Brain pericyte (primary cell): ENCODE data around the gene EEF2.
A peak's percentile ranks its signal among the peaks of the same experiment; 100 is the strongest.

Source experiments
- DNase-seq: peaks from one replicate; pipeline ENCODE4 v3.0.0-alpha.2; 2012; ENCODE audit warnings: low read depth, low spot score

Gene EEF2

GRCh38 chr19:3984584-3984907 lies 717 bp downstream of the EEF2 start:
- DNase-seq = no peak

- no peak for DNase-seq
Observed at GRCh38 chr19:3983936-3984583, 1.2 kb downstream of the EEF2 start.

- DNase-seq = no peak
Observed at GRCh38 chr19:3983542-3983914, 1.7 kb downstream of the EEF2 start.

DNA sequence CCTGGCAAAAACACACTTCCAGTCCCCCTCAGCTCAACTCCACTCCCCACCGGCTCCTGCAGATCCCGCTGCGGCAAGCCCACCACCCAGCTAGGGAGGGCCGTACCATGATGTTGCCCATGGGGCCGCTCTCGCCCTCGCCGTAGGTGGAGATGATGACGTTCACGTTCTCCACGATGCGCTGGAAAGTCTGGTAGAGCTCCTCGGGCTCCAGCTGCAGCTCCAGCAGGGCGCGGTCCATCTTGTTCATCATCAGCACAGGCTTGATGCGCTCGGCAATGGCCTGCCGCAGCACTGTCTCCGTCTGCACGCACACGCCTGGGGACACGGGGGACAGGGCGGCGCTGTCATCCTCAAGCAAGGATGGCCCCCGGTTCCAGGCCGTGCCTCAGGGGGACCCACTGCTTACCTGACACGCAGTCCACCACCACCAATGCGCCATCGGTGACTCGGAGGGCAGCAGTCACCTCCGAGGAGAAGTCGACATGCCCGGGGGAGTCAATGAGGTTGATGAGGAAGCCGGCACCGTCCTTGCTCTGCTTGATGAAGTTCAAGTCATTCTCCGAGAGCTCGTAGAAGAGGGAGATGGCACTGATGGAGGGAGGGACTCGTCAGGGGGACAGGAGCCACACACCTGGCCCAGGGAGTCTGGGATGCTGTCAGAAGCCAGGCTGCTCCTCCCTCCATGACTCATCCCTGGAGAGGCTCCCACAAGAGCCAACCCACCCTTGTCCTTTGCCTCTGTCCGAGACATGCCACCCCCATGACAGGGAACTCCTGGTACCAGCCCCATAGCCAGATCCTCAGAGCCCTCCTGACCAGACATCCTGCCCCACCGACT lies 2.3 kb downstream of the EEF2 start:
- no peak for DNase-seq

- no peak for DNase-seq
Observed at GRCh38 chr19:3981736-3982681, 3.3 kb downstream of the EEF2 start.

DNA sequence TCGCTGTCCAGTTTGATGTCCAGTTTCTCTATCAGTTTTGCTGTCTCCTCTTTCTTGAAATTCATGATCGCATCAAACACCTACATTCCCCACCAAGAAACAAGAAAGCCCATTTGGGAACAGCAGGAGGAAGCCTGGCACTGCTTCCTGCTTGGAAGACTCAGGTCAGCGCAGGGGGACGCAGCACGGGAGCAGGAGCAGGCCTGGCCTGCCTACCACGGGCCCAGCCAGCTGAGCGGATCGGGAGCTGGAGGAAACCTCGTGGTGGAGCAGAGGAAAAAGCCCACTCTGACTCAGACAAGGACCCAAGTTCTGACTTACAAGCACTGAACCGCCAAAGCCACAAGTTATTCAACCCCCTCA lies 3.9 kb downstream of the EEF2 start:
- no peak for DNase-seq

- DNase-seq = no peak
Observed at GRCh38 chr19:3980353-3981251, 4.7 kb downstream of the EEF2 start.

DNA sequence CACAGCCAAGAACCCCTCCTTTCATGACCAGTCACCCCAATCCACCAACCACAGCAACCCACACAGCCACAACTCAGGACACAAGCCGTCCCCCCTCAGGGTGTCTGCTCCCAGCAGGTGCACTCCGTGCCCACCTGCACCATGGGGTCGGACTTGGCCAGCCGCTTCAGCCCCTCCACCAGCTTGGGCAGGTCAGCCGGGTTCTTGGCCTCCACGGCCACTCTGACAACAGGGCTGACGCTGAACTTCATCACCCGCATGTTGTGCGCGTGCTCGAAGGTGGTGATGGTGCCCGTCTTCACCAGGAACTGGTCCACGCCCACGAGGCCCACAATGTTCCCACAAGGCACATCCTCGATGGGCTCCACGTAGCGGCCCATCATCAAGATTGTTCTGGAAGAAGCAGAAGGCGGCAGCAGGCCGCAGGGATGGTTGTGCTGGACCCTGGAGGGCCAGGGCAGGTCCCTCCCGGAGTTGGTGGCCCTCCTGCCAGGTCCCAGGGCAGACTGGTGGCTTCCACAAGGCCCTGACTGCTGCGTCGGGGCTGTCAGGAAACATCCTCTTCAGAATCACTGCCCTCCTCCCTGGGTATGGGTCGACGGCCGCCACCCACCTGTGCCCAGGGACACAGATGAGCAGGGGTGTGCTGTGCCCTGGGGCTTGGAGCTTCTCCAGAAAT lies 5.5 kb downstream of the EEF2 start:
- no peak for DNase-seq

DNA sequence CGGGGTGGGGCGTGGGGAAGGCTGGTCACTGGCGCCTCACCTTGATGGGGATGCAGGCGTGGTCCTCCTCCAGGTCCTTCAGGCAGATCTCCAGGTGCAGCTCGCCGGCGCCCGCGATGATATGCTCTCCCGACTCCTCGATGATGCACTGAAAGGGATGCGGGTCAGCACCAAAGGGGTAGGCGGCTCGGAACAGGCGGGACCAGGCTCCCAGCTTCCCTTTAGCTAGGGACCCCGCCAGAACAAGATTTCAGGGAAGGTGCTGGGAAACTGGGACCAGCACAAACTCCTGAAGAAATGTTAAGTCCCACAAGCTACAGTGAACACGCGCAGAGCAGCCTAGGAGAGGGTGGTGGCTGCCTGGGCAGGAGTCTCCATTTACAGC lies 6.0 kb downstream of the EEF2 start:
- no peak for DNase-seq

- DNase-seq = no peak
Observed at GRCh38 chr19:3978145-3978544, 7.1 kb downstream of the EEF2 start.

DNA sequence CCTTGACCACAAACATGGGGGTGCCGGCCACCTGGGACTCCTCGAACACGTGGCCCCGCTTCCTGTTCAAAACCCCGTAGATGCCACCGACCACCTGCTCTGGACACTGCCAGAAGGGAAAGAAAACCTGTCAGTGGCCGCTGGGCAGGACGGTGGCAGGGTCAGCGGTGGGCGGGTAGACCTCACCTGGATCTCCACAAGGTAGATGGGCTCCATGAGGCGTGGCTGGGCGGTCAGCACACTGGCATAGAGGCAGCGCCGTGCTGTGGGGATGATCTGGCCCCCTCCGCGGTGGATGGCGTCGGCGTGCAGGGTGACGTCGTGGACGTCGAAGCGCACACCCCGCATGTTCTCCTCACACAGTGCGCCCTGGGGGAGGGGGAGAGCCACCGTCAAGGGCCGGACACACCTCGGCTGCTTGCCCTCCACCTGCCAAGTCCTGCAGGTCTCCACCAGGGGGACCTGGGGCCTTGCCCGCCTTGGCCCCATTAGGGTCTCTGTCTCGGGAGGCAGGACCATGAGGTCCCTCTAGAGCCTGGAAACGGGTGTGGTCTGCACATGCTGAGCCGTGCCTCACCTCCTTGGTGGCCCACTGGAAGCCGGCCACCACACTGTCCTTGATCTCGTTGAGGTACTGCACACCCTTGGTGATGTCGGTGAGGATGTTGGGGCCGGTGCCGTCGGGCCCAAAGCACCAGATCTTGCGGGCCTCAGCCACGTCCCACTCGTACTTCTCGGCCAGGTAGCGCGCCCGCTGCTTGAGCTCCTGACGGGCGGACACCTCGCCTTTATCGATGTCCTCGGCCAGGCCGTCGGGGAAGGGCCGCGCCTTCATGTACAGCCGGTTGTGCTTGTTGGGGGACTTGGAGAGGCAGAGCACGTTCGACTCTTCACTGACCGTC lies 7.8 kb downstream of the EEF2 start:
- DNase-seq = no peak

- DNase-seq = no peak
Observed at GRCh38 chr19:3976495-3977241, 8.6 kb downstream of the EEF2 start.

- no peak for DNase-seq
Observed at GRCh38 chr19:3975637-3976087, 9.6 kb downstream of the EEF2 start.

GRCh38 chr19:3975144-3975543 lies 10.1 kb downstream of the EEF2 start:
- no peak for DNase-seq

- peak; percentile 94 for DNase-seq
Observed at GRCh38 chr19:3970808-3971598, 14.3 kb downstream of the EEF2 start, which contains the start of gene DAPK3. Gene DAPK3, minus strand, starts transcription at chr19:3971099. Its CDS starts 1,364 bp downstream, at chr19:3969735.

DNA sequence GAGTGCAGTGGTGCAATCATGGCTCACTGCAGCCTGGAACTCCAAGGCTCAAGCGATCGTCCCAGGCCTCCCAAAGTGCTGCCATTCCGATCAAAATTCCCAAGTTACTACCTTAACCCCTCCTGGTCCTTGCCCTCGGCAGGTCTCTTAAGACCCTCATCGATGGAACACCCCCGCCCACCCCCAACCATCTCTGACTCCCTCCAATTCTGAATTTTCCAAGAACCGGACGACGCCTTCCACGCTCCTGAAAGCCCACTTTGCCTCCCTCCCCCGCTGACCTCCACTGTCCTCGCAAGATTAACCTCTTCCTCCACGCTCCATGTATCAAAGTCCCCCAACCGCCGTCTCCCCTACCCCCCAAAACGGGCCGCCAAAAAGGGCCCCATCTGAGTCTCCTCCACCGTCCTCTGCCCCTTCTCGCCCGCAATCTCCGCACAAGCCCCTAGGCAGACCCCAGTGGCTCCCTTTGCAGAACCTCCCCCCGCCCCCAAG lies 14.9 kb downstream of the EEF2 start:
- DNase-seq = no peak

DNA sequence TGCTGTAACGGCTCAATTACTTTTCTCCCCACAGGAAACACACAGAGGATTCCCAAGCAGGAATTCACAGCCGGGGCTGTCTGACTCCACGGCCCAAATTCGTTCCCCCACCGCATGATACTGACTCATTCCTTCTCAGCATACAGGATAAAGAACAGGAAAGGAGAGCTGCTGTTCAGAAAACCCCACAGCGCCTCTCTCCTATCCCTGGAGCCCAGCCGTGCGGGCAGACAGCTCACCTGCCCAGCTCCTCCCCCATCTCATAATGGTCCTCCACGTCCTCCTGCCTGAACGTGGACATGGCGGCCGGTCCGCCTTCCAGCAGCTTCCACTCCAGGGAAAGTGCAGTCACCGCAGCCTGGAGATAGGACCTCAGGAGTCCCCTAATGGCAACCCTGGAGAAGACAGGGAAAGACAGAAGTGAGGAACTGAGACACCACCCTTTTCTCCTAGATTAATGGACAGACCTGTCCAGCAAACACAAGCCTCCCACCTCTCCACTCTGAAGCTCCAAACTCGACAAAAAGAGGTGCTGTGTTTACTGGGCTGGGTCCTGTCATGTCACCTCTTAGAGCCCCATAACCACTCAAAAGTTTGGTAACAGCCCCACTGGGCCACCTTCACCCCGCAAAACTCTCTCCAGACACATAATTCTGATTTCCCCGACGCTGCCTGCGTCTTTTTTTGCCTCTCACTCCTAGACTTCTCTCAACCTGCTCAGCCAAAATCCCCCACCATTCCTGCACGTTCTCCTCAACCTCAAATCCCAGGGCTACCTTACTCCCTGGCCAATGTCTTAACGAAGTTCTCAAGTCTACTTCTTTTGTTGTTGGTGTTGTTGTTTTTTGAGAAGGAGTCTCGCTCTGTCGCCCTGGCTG lies 15.6 kb downstream of the EEF2 start:
- DNase-seq = no peak
